Peyer's patch (tissue), 4 donors: ENCODE measurements around the gene ZRSR2.

Experiments
- CTCF ChIP-seq, 6 experiments: fragments of 450-650 bp in 4 of 6; fragments of 200-600 bp in 2 of 6; sonication (generic) in 1 of 6; IDR thresholded peaks; one replicate each; pipeline ENCODE4 v1.5.1; 2017 to 2019; ENCODE audit warnings: antibody characterized with exemption in 6 of 6, mild to moderate bottlenecking in 3 of 6, moderate library complexity in 1 of 6
- POLR2A ChIP-seq, 2 donors: fragments of 450-650 bp; IDR thresholded peaks; one replicate each; pipeline ENCODE4 v1.5.1; 2017; ENCODE audit warnings: antibody characterized with exemption in 2 of 2, mild to moderate bottlenecking in 2 of 2, moderate library complexity in 2 of 2

GRCh38 chrX:15843960-15844359 lies 53.7 kb downstream of the ZRSR2 start:
- TF ChIP-seq CTCF (IDR thresholded peaks at IDR 0.05) (no peak), POLR2A (IDR thresholded peaks at IDR 0.05) (no peak)
